Upper lobe of left lung (tissue), 4 donors: ENCODE measurements around the gene GABRB2.

Source experiments
- CTCF ChIP-seq, 6 experiments: fragments of 450-650 bp in 4 of 6; fragments of 200-600 bp in 2 of 6; sonication (generic) in 2 of 6; IDR thresholded peaks; one replicate each; pipeline ENCODE4 v1.5.1; 2016 to 2019; ENCODE audit warnings: antibody characterized with exemption in 6 of 6
- POLR2A ChIP-seq, 4 donors: fragments of 450-650 bp; IDR thresholded peaks; one replicate each; pipeline ENCODE4 v1.5.1; 2016 to 2017; ENCODE audit warnings: antibody characterized with exemption in 4 of 4, mild to moderate bottlenecking in 2 of 4
- POLR2AphosphoS5 ChIP-seq, 2 donors: sonication (generic); formaldehyde crosslinking; IDR thresholded peaks; one replicate each; pipeline ENCODE4 v1.5.1; 2017; ENCODE audit warnings: antibody characterized with exemption in 2 of 2

GRCh38 chr5:161585798-161586197 lies 39.3 kb upstream of the GABRB2 start:
- no peak for TF ChIP-seq POLR2AphosphoS5 (IDR thresholded peaks at IDR 0.05)
- TF ChIP-seq CTCF (IDR thresholded peaks at IDR 0.05) = no peak
- no peak for TF ChIP-seq POLR2A (IDR thresholded peaks at IDR 0.05)
